K562 (cell line): ENCODE measurements around the gene PRDM16.

Experiments
- CHD2 ChIP-seq: IDR thresholded peaks from 2 replicates; pipeline ENCODE4 v1.6.1; 2011; ENCODE audit warnings: low read depth, low read length
- EZH2 ChIP-seq: IDR thresholded peaks from 2 replicates; pipeline ENCODE4 v1.6.1; 2012; ENCODE audit warnings: low read depth, mild to moderate bottlenecking, inconsistent platforms, low read length, borderline replicate concordance
- HMG20A ChIP-seq: fragments of 450-650 bp; formaldehyde crosslinking; conservative IDR thresholded peaks from 2 replicates; pipeline ENCODE4 v1.4.0; 2020; ENCODE audit warnings: mild to moderate bottlenecking, mixed read lengths
- MEF2A ChIP-seq: IDR thresholded peaks from 2 replicates; pipeline ENCODE4 v1.6.1; 2011; ENCODE audit warnings: low read depth, mild to moderate bottlenecking, low read length, moderate library complexity; ENCODE audit not compliant: control insufficient read depth
- POLR2A ChIP-seq: fragments of 450-650 bp; conservative IDR thresholded peaks from 2 replicates; pipeline ENCODE4 v1.6.1; 2016
- ZNF431 ChIP-seq: sonication (generic); formaldehyde crosslinking; IDR thresholded peaks from 2 replicates; pipeline ENCODE4 v1.8.0; 2022; ENCODE audit warnings: mild to moderate bottlenecking, missing genetic modification reagents
- TF ChIP-seq, protein P1 (sequence below): fragments of 450-650 bp; IDR thresholded peaks from 2 replicates; pipeline ENCODE4 v1.6.1; 2014; ENCODE audit warnings: low read depth, mild to moderate bottlenecking, moderate library complexity, borderline replicate concordance
- TF ChIP-seq, protein P2 (sequence below): sonication (generic); formaldehyde crosslinking; IDR thresholded peaks from 2 replicates; pipeline ENCODE4 v1.9.0; 2022; ENCODE audit warnings: mild to moderate bottlenecking, missing genetic modification reagents
- TF ChIP-seq, protein P3 (sequence below): fragments of 450-650 bp; formaldehyde crosslinking; IDR thresholded peaks from 2 replicates; pipeline ENCODE4 v1.4.0; 2022; ENCODE audit warnings: missing genetic modification characterization
- TF ChIP-seq, protein P4 (sequence below), 3 experiments: IDR thresholded peaks in 2 of 3; conservative IDR thresholded peaks in 1 of 3; 2 replicates each; pipeline ENCODE4 v1.5.1; 2011 to 2012; ENCODE audit warnings: low read length in 3 of 3, mild to moderate bottlenecking in 3 of 3, control low read depth in 2 of 3, improper control_type of control experiment in 1 of 3, inconsistent platforms in 1 of 3, low read depth in 1 of 3, mixed read lengths in 1 of 3, moderate library complexity in 1 of 3; ENCODE audit not compliant: insufficient read depth in 2 of 3

DNA sequence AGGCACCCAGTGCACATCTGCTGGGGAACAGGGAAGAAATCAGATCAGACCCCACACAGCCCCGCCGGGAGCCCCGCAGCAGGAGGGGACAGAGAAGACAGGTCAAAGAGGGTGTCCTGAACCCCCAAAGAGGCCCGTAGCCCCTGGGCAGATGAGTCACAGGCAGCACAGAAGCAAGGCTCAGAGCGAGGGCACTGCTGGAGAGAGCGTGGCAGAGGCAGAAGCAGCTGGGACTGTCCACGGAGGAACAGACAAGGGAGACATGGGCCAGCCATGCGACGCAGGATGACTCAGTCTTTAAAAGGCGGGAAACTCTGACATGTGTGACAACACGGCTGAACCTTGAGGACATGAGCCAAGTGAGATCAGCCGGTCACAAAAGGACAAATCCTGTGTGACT lies 14.5 kb upstream of the PRDM16 start:
- TF ChIP-seq CHD2 (no peak), ZNF431 (no peak), HMG20A (CRISPR knock-in tag) (no peak), MEF2A (no peak), EZH2 (no peak), POLR2A (no peak)
- TF ChIP-seq, protein P1, sequence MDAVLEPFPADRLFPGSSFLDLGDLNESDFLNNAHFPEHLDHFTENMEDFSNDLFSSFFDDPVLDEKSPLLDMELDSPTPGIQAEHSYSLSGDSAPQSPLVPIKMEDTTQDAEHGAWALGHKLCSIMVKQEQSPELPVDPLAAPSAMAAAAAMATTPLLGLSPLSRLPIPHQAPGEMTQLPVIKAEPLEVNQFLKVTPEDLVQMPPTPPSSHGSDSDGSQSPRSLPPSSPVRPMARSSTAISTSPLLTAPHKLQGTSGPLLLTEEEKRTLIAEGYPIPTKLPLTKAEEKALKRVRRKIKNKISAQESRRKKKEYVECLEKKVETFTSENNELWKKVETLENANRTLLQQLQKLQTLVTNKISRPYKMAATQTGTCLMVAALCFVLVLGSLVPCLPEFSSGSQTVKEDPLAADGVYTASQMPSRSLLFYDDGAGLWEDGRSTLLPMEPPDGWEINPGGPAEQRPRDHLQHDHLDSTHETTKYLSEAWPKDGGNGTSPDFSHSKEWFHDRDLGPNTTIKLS: no peak
- TF ChIP-seq, protein P2, sequence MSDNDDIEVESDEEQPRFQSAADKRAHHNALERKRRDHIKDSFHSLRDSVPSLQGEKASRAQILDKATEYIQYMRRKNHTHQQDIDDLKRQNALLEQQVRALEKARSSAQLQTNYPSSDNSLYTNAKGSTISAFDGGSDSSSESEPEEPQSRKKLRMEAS (CRISPR knock-in tag): no peak
- TF ChIP-seq, protein P3, sequence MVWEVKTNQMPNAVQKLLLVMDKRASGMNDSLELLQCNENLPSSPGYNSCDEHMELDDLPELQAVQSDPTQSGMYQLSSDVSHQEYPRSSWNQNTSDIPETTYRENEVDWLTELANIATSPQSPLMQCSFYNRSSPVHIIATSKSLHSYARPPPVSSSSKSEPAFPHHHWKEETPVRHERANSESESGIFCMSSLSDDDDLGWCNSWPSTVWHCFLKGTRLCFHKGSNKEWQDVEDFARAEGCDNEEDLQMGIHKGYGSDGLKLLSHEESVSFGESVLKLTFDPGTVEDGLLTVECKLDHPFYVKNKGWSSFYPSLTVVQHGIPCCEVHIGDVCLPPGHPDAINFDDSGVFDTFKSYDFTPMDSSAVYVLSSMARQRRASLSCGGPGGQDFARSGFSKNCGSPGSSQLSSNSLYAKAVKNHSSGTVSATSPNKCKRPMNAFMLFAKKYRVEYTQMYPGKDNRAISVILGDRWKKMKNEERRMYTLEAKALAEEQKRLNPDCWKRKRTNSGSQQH (CRISPR knock-in tag): no peak
- TF ChIP-seq, protein P4, sequence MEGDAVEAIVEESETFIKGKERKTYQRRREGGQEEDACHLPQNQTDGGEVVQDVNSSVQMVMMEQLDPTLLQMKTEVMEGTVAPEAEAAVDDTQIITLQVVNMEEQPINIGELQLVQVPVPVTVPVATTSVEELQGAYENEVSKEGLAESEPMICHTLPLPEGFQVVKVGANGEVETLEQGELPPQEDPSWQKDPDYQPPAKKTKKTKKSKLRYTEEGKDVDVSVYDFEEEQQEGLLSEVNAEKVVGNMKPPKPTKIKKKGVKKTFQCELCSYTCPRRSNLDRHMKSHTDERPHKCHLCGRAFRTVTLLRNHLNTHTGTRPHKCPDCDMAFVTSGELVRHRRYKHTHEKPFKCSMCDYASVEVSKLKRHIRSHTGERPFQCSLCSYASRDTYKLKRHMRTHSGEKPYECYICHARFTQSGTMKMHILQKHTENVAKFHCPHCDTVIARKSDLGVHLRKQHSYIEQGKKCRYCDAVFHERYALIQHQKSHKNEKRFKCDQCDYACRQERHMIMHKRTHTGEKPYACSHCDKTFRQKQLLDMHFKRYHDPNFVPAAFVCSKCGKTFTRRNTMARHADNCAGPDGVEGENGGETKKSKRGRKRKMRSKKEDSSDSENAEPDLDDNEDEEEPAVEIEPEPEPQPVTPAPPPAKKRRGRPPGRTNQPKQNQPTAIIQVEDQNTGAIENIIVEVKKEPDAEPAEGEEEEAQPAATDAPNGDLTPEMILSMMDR (IDR thresholded peaks at IDR 0.05 in 2 of 3, conservative IDR thresholded peaks at IDR 0.05 in 1 of 3; ENCODE audit: insufficient read depth in 2 of 3, low read depth in 1 of 3, low read length in 3 of 3): no peak
